Measurements from ENCODE around the gene CTDP1. TPM values are rescaled to one million over a fixed set of nuclear protein-coding genes. Genes with fewer than 3 reads are reported as not detected.

Gene CTDP1
- total and polyA plus RNA-seq, 3 experiments from 2014 or later, result 31.0 to 38.0 (median 35.3) TPM

DNA sequence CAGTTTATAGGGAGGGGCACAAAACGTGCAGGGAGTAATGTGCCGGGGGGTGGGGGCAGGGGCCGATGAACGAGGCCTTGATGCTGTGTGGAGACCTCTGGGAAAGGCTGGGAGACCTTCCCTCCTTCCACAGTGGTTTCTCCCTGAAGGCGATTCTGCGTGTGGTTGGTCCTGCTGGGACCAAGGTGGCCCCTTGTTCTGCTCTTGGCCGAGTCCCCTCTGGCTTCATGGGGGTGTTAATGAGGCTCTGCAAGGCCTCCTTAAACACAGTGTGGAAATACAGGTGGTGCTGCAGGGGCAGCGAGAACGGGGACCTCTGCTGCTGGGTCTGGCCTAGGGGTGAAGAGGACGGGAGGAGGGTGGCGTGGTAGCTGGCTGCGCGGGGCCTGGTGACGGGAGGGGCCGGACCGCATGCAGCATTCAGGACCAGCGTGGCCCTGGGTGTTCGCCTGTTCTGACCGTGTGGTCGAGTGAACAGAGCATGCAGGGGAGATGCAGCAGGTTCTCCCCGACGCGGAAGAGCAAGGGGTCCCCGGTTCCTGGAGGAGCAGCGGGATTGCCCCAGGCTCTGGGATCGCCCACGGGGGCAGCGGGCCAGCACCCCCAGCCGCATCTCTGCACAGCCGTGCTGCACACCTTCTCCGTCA is 76.0 kb downstream of the CTDP1 start:
- H3K36me3 Mint-ChIP-seq, result peaks cover 19 to 63% (median 54%) of the 10 kb centered on the region in 3 donors
- H3K36me3 ChIP-seq (ENCODE audit: insufficient read depth, low read length), result no peaks in the 10 kb centered on the region
- peak in 1 of 5 donors; percentile 25 for DNase-seq

DNA sequence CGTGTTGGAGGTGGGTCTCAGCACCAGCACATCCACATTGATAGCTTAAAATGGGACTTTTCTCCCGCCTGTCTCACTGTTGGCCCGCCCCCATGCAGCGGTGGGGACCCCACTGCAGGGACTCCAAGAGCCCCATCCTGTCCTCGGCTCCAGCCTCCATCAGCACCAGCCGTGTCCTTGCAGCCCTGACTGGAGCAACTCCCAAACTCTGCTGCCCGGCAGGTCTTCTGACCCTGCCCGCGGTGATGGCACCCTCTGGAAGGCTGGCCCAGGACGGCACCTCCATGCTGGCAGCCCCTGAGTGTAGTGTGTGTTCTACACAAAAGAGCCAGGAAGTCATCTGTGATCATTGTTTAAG is 76.5 kb downstream of the CTDP1 start:
- Mint-ChIP-seq H3K36me3 (peaks cover 19 to 63% (median 58%) of the 10 kb centered on the region in 3 donors), H3K4me1 (peaks cover 0 to 3% (median 2%) of the 10 kb centered on the region in 3 donors), H3K27ac (no peak overlapping the region), H3K27me3 (no peaks in the 10 kb centered on the region), H3K4me3 (no peak overlapping the region), H3K9me3 (peaks cover 12 to 41% (median 22%) of the 10 kb centered on the region in 5 donors)
- DNase-seq, result peak in 1 of 5 donors; percentile 28
- POLR2A ChIA-PET, result no interaction called here
- Histone ChIP-seq H3K27ac (ENCODE audit: low read depth, low read length) (no peak overlapping the region), H3K27me3 (ENCODE audit: insufficient read depth, low read length, poor library complexity, severe bottlenecking) (no peaks in the 10 kb centered on the region), H3K9me3 (ENCODE audit: low read length) (no peaks in the 10 kb centered on the region), H3K4me3 (ENCODE audit: low read length) (no peak overlapping the region), H3K36me3 (ENCODE audit: insufficient read depth, low read length) (no peaks in the 10 kb centered on the region), H3K4me1 (ENCODE audit: insufficient read depth, low read length) (no peaks in the 10 kb centered on the region)
- CTCF ChIA-PET, result no interaction called here

More for the DNA sequence above, 76.0 kb downstream of the CTDP1 start:
- no peak overlapping the region for H3K4me3 ChIP-seq (ENCODE audit: low read length)
- Mint-ChIP-seq H3K4me1 (peaks cover 0 to 3% (median 2%) of the 10 kb centered on the region in 3 donors), H3K27me3 (no peaks in the 10 kb centered on the region), H3K4me3 (no peak overlapping the region), H3K9me3 (peaks cover 10 to 36% (median 19%) of the 10 kb centered on the region in 5 donors), H3K27ac (peak overlapping the region in 1 of 8 donors; percentile 57)
- H3K9me3 ChIP-seq (ENCODE audit: low read length), result no peaks in the 10 kb centered on the region
- H3K27ac ChIP-seq (ENCODE audit: low read depth, low read length), result no peak overlapping the region
- H3K27me3 ChIP-seq (ENCODE audit: insufficient read depth, low read length, poor library complexity, severe bottlenecking), result no peaks in the 10 kb centered on the region
- POLR2A ChIA-PET, result no interaction called here
- H3K4me1 ChIP-seq (ENCODE audit: insufficient read depth, low read length), result no peaks in the 10 kb centered on the region
- CTCF ChIA-PET, result no interaction called here

DNA sequence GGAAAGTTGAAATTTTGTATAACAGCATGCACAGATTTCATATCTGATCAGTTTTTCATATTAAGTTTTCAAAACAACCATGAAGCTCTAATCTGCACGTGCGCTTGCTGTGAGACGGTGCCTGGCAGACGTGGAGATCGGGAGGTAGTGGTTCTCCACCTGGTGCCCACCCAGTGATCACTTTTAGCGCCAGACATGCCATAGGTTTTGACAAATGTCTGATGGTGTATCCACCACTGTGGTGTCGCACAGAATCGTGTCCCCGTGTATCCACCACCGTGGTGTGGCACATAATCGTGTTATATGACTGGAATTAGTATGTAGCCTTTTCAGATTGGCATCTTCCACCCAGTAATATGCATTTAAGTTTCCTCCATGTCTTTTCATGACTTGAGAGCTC is 77.2 kb downstream of the CTDP1 start:
- Mint-ChIP-seq H3K27me3 (no peaks in the 10 kb centered on the region), H3K4me1 (no peaks in the 10 kb centered on the region), H3K36me3 (peaks cover 16 to 58% (median 57%) of the 10 kb centered on the region in 3 donors), H3K27ac (no peak overlapping the region), H3K4me3 (no peak overlapping the region), H3K9me3 (peaks cover 14 to 48% (median 22%) of the 10 kb centered on the region in 5 donors)
- POLR2A ChIA-PET, result no interaction called here
- no peak overlapping the region for H3K4me3 ChIP-seq (ENCODE audit: low read length)
- H3K4me1 ChIP-seq (ENCODE audit: insufficient read depth, low read length), result no peaks in the 10 kb centered on the region
- H3K27ac ChIP-seq (ENCODE audit: low read depth, low read length), result no peak overlapping the region
- CTCF ChIA-PET, result no interaction called here
- H3K27me3 ChIP-seq (ENCODE audit: insufficient read depth, low read length, poor library complexity, severe bottlenecking), result no peaks in the 10 kb centered on the region
- peak in 1 of 5 donors; percentile 33 for DNase-seq
- H3K36me3 ChIP-seq (ENCODE audit: insufficient read depth, low read length), result no peaks in the 10 kb centered on the region
- no peaks in the 10 kb centered on the region for H3K9me3 ChIP-seq (ENCODE audit: low read length)

DNA sequence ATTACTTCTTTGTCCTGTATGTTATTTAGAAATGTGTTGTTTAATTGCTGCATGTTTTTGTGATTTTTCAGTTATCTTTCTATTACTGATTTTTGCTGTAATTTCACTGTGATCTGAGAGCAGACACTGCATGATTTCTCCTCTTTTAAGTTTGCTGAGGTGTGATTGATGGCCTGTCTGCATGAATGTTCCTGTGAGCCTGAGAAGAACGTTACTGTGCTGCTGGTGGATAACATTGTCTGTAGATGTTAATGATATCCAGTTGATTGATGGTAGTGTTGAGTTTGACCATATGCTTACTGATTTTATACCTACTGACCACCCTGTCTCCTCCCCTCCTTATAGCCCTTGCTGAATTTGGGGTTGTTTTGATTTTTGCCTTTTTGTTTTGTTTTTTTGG is 80.7 kb downstream of the CTDP1 start:
- Mint-ChIP-seq H3K4me3 (no peak overlapping the region), H3K27ac (peak overlapping the region in 1 of 8 donors; percentile 59), H3K9me3 (peaks cover 17 to 60% (median 29%) of the 10 kb centered on the region in 5 donors), H3K36me3 (peaks cover 7 to 47% (median 31%) of the 10 kb centered on the region in 3 donors), H3K4me1 (no peaks in the 10 kb centered on the region), H3K27me3 (no peaks in the 10 kb centered on the region)
- Histone ChIP-seq H3K36me3 (ENCODE audit: insufficient read depth, low read length) (no peaks in the 10 kb centered on the region), H3K9me3 (ENCODE audit: low read length) (no peaks in the 10 kb centered on the region), H3K4me1 (ENCODE audit: insufficient read depth, low read length) (no peaks in the 10 kb centered on the region), H3K27ac (ENCODE audit: low read depth, low read length) (no peak overlapping the region), H3K27me3 (ENCODE audit: insufficient read depth, low read length, poor library complexity, severe bottlenecking) (no peaks in the 10 kb centered on the region), H3K4me3 (ENCODE audit: low read length) (no peak overlapping the region)
- ChIA-PET CTCF (no interaction called here), POLR2A (no interaction called here)
- DNase-seq, result no peak

DNA sequence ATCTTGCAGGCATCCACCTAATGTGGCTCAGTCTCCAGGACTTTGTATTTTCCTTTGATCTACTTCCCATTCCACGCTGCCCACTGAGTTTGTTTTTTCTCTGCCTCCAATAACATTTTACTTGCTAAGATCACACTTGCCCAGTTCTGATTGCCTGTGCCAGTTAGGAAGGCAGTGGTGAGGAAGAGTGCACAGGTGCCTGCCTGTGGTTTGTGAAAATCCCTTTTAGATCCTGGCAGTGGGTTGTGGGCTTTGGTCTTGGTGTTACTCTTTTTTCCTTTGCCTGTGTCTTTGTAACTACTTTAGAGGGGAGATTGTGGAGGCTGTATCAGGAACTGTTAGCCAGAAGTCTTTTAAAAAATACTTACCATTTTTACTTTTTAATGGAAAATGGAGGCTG is 81.3 kb downstream of the CTDP1 start:
- peaks cover 2 to 3% of the 10 kb centered on the region in 2 donors for H3K27me3 Mint-ChIP-seq
- Histone ChIP-seq H3K27ac (ENCODE audit: low read depth, low read length) (no peak overlapping the region), H3K9me3 (ENCODE audit: low read length) (no peaks in the 10 kb centered on the region), H3K27me3 (ENCODE audit: insufficient read depth, low read length, poor library complexity, severe bottlenecking) (no peaks in the 10 kb centered on the region), H3K4me3 (ENCODE audit: low read length) (no peak overlapping the region), H3K4me1 (ENCODE audit: insufficient read depth, low read length) (no peaks in the 10 kb centered on the region), H3K36me3 (ENCODE audit: insufficient read depth, low read length) (no peaks in the 10 kb centered on the region)
- DNase-seq, result no peak
- peaks cover 7 to 47% (median 26%) of the 10 kb centered on the region in 3 donors for H3K36me3 Mint-ChIP-seq
- H3K9me3 Mint-ChIP-seq, result peaks cover 21 to 63% (median 30%) of the 10 kb centered on the region in 5 donors
- H3K4me1 Mint-ChIP-seq, result no peaks in the 10 kb centered on the region
- H3K4me3 Mint-ChIP-seq, result no peak overlapping the region
- no peak overlapping the region for H3K27ac Mint-ChIP-seq
- POLR2A ChIA-PET, result no interaction called here
- CTCF ChIA-PET, result no interaction called here

DNA sequence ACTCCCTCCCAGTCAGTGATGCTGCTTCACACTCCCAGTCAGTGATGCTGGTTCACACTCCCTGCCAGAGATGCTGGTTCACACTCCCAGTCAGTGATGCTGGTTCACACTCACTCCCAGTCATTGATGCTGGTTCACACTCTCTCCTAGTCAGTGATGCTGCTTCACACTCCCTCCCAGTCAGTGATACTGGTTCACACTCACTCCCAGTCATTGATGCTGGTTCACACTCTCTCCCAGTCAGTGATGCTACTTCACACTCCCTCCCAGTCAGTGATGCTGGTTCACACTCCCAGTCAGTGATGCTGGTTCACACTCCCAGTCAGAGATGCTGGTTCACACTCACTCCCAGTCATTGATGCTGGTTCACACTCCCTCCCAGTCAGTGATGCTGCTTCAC is 83.8 kb downstream of the CTDP1 start:
- no peak overlapping the region for H3K4me3 ChIP-seq (ENCODE audit: low read length)
- no peak overlapping the region for H3K27ac ChIP-seq (ENCODE audit: low read depth, low read length)
- no peak overlapping the region for H3K4me3 Mint-ChIP-seq
- CTCF ChIA-PET, result no interaction called here
- no peaks in the 10 kb centered on the region for H3K9me3 ChIP-seq (ENCODE audit: low read length)
- DNase-seq, result peak in 1 of 5 donors; percentile 9
- no peaks in the 10 kb centered on the region for H3K27me3 ChIP-seq (ENCODE audit: insufficient read depth, low read length, poor library complexity, severe bottlenecking)
- H3K36me3 Mint-ChIP-seq, result peaks cover 5 to 28% (median 5%) of the 10 kb centered on the region in 3 donors
- no peak overlapping the region for H3K27ac Mint-ChIP-seq
- POLR2A ChIA-PET, result no interaction called here
- H3K27me3 Mint-ChIP-seq, result peaks cover 11 to 23% of the 10 kb centered on the region in 2 donors
- no peaks in the 10 kb centered on the region for H3K36me3 ChIP-seq (ENCODE audit: insufficient read depth, low read length)
- H3K9me3 Mint-ChIP-seq, result peaks cover 19 to 63% (median 30%) of the 10 kb centered on the region in 5 donors
- no peaks in the 10 kb centered on the region for H3K4me1 ChIP-seq (ENCODE audit: insufficient read depth, low read length)
- H3K4me1 Mint-ChIP-seq, result no peaks in the 10 kb centered on the region

DNA sequence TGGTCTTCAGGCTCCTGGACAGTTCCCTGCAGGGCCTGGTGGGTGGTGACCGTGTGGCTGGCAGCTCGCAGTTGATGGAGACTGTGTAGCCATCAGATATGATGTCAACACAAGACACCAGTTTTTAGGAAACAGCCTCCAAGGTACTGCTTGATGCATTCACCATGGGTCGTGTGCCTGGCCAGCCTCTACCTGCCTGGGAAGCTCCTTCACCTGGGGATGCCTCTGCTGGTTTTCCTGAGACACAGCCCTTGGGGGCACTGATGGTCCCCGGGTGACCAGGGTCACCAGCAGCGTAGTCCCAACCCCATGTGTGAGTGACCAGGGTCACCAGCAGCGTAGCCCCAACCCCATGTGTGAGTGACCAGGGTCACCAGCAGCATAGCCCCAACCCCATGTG is 84.5 kb downstream of the CTDP1 start:
- no peak overlapping the region for H3K27ac Mint-ChIP-seq
- no peak for DNase-seq
- POLR2A ChIA-PET, result no interaction called here
- H3K27me3 Mint-ChIP-seq, result peaks cover 11 to 26% of the 10 kb centered on the region in 2 donors
- H3K9me3 Mint-ChIP-seq, result peaks cover 19 to 59% (median 27%) of the 10 kb centered on the region in 5 donors
- no peaks in the 10 kb centered on the region for H3K4me1 ChIP-seq (ENCODE audit: insufficient read depth, low read length)
- H3K27me3 ChIP-seq (ENCODE audit: insufficient read depth, low read length, poor library complexity, severe bottlenecking), result no peaks in the 10 kb centered on the region
- H3K27ac ChIP-seq (ENCODE audit: low read depth, low read length), result no peak overlapping the region
- H3K36me3 Mint-ChIP-seq, result peaks cover 2 to 27% (median 3%) of the 10 kb centered on the region in 3 donors
- H3K36me3 ChIP-seq (ENCODE audit: insufficient read depth, low read length), result no peaks in the 10 kb centered on the region
- H3K4me3 ChIP-seq (ENCODE audit: low read length), result no peak overlapping the region
- H3K9me3 ChIP-seq (ENCODE audit: low read length), result no peaks in the 10 kb centered on the region
- no peaks in the 10 kb centered on the region for H3K4me1 Mint-ChIP-seq
- no peak overlapping the region for H3K4me3 Mint-ChIP-seq
- CTCF ChIA-PET, result no interaction called here

DNA sequence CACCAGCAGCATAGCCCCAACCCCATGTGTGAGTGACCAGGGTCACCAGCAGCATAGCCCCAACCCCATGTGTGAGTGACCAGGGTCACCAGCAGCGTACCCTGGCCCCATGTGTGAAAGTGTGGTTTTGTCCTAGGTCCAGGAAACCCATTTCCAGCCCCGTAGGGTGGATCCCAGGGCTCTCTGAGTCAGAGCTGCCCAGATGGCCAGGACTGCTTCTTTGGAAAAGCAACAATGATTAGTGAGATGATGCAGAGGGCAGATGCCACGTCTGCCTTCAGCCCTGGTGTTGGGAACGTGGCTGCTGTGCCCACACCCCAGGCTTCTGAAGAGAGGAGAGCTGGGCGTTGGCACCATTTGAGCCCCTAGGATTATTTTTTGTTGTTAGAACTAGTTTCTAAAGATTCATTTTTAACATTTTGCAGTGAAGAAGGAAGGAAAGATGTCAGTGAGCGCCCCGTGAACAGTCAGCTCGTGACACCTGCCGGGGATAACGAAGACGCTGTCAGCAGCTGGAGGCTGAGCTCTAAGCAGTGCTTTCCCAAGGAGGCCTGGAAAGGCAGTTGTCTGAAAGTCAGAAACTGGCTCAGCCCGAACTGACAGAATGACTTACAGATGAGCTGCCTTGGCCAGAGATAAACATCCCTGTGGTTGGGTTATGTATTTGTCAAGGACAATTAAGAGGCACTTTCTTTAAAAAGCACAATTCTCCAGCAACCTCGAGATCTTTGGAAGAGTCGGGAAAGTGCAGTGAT is 86.1 kb downstream of the CTDP1 start:
- CTCF ChIA-PET, result no interaction called here
- POLR2A ChIA-PET, result no interaction called here
- H3K27me3 Mint-ChIP-seq, result peaks cover 14 to 26% of the 10 kb centered on the region in 2 donors
- Histone ChIP-seq H3K27me3 (ENCODE audit: insufficient read depth, low read length, poor library complexity, severe bottlenecking) (no peaks in the 10 kb centered on the region), H3K27ac (ENCODE audit: low read depth, low read length) (no peak overlapping the region), H3K4me3 (ENCODE audit: low read length) (no peak overlapping the region), H3K4me1 (ENCODE audit: insufficient read depth, low read length) (no peaks in the 10 kb centered on the region), H3K36me3 (ENCODE audit: insufficient read depth, low read length) (no peaks in the 10 kb centered on the region), H3K9me3 (ENCODE audit: low read length) (no peaks in the 10 kb centered on the region)
- peaks cover 14 to 45% (median 16%) of the 10 kb centered on the region in 5 donors for H3K9me3 Mint-ChIP-seq
- no peak overlapping the region for H3K27ac Mint-ChIP-seq
- peak in 1 of 5 donors; percentile 33 for DNase-seq
- no peaks in the 10 kb centered on the region for H3K4me1 Mint-ChIP-seq
- no peak overlapping the region for H3K4me3 Mint-ChIP-seq
- peaks cover 0 to 15% (median 2%) of the 10 kb centered on the region in 3 donors for H3K36me3 Mint-ChIP-seq
